GM21390 (cell line): ENCODE data around the gene EIF5.

Experiments used
- ATAC-seq: cut with Tn5 transposase; IDR thresholded peaks from one replicate; pipeline ENCODE4 v1.9.1; 2021; ENCODE audit not compliant: unreplicated experiment

Gene EIF5

DNA sequence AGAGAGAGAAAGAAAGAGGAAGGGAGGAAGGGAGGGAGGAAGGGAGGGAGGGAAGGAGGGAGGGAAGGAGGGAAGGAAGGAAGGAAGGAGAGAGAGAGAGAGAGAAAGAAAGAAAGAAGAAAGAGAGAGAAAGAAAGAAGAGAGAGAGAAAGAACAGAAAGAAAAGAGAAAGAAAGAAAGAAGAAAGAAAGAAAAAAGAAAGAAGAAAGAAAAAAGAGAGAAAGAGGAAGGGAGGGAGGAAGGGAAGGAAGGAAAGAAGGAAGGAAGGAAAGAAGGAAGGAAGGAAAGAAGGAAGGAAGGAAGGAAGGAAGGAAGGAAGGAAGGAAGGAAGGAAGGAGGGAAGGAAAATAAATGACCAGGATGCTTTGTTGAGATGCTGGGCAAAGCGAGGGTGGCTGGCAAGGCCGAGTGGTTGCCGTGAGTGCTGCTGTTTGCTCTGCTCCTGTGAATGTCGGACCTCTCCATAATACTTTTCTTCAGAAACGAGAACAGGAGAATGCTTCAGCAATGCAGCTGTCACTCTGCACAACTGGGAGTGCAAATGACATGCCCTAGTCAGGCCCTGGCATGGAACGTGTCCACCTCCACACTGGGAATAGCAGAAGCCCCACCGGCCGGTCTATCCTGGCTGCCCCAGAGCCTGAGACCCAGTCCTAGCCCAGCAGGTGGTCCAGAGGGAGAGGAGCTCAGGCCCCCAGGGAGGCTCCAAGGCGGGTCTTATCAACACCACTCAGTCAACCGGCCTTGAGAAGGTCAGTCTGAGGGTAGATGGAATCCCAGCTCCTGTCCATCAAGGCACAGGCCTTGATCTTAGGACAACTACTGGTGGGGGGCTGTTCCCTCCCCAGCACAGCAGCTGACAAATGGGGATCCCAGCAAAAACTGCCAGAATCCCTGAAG lies 25.1 kb upstream of the EIF5 start:
- ATAC-seq = no peak

DNA sequence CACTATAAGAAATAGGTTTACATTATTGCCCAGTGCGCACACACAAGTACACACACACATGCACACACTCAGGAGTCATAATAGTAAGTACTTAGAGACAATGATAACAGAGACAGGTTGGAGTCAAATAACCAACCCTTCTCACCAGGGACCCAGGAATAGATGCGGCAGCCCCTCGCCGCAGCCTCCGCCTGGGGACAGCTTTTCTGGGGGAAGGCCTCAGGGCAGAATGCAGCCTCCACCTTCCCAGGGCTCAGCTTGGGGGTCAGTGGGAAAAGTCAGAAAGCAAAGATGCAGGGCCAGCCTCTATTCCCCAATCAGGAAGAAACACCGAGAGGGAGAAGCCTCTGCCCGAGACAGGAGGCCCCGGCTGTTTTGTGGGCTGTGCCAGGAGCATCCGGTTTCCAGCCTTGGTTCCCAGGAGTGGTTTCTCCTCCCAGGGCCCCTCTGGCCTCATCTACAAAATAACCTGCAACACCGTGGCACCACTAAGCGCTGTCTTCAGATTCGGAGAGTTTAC lies 23.4 kb upstream of the EIF5 start:
- no peak for ATAC-seq

DNA sequence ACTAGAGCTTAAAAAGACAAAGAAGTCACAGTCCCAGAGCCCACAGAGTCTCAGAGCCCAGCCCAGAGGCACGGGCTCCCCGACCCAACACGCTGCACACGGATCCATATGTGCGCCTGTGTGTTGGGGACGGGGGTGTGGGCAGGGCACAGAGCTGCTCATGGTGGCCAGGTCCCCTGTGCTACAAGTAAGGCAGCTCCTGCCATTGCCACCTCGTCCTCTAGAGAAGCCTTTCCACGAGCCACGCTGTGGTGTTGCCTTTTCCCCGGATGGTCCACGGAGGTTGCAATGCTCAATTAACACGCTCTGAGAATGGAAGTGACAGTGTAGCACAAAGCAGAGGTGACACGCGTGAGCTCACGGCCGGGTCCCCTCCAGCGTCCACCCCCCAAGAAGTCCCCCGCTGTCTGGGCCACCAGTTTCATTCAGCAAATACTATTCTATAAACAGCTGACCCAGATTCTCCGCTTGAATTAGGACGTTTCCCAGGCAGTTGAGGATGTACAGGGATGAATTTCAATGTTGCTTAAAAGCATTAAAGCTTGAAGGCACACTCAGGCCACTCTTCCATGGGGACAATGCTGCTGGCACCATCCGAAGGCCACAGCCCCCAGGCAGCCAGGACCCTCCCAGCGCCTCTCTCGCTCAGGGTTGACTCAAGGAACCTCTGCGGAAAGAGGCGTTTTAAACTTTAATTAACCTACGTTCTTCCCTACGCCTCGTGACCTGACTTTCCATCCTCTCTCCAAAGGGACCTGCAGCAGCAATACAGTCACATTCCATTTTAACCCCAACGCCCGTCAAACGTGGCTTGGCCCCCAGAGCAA lies 22.7 kb upstream of the EIF5 start:
- no peak for ATAC-seq

DNA sequence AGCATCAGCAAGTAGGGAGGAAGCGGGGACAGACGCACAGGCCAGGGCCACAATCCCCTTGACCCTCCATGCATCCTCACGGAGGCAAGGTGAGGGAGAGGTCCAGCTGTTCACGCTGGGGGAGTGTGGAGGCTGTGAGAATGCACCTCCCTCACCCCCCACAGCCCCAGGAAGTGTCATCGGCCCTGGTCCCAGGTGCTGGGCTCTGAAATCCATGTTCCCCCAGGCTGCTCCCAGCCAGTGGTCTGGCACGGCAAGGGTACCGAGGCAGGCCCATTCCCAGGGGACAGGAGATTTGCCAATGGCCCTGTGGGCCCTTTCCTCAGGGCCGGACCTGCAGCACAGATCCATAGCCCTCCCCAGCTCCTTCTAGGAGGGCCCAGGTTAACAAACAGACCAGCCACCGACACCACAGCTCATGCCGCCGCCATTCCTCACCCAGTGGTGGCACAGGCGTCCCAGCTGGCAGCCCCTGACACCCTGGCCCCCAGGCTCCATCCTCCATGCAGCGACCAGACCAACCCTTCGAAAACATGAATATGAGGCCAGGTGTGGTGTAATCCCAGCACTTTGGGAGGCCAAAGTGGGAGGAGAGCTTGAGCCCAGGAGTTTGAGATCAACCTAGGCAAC lies 21.9 kb upstream of the EIF5 start:
- no peak for ATAC-seq

DNA sequence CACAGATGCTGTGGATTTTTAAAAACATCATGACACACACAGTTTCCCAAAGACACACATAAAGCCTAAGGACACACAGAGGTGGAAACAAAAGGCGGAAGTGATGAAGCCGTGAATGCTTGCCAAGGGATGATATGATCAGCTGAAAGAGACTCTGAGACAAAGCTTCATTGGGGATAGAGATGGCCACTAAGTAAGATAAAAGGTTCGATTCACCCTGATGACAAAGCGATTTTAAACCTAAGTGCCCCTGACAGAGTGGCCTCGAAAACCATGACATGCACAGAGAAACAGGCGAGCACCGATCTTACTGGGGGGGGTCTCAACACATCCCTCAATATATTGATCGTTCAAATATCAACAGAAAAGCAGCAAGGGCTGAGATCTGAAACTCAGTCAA lies 20.3 kb upstream of the EIF5 start:
- no peak for ATAC-seq

DNA sequence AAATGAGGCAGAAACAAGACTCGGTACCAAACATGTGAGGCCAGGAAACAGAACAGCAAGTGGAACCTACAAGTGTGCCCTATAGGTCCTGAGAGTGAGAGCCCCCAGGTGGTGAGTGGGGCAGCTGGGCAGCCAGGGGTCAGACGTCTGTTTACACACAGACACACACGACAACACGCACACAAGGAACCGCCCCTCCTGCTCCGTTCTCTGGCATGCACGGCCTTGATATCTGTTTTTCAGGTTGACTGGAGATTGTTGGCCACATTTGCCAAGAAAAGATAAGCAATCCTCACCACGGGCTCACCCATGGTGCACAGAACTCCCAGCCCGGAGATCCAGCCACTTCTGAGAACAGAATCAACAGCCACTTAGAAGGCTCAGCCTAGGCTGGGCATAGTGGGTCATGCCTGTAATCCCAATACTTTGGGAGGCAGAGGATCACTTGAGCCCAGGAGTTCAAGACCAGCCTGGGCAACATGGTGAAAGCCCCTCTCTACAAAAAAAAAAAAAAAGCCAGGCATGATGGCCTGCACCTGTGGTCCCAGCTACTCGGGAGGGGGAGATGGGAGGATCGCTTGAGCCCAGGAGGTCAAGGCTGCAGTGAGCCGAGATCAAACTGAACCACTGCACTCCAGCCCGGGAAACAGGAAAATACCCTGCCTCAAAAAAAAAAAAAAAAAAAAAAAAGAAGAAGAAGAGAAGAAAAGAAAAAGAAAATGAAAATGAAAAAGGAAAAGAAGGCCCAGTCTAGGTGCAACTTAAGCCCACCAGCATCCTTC lies 19.4 kb upstream of the EIF5 start:
- ATAC-seq = no peak

DNA sequence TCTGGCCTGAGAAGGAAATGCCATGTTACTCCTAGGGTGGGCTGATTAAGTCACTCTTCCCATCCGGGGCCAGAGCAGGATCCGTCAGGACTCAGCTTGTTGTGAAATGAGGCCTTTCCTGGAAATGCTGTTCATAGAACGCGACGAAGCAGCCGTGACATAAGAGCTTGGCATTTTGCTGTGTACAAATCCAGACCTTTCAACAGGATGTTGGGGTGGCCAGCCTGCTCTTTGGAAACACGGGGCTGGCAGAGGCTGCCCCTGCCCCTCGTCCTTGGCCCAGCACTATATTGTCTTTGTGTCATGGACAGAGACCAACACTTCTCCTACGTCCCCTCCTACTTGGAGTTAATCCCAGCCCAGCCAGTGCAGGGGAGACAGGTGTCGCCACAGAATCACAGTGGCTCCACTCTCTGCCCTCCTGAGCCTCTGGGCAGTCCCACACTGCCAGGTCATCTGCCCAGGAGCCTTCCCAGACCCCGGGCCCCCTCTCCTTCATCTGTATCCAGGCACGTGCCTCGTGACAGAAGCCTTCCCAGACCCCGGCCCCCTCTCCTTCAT lies 18.6 kb upstream of the EIF5 start:
- no peak for ATAC-seq

DNA sequence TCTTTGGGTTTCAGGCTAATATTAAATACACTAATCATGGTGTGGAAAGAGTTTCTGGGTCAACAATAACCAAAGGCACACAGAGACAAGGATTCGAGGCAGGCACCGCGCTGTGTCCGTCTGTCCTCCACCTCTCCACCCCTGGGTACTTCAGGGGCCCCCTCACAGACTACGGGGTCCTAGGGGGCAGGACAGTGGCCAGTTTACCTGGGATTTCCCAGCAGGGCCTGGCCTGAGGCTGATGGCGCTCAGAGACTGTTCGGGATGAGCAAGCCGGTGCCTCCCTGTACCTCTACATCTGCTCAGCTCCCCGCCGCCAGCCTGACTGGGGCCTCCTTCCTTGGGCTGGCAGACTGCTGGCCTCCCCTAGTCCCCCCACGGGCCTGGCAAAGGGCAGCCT lies 18.1 kb upstream of the EIF5 start:
- ATAC-seq = no peak

DNA sequence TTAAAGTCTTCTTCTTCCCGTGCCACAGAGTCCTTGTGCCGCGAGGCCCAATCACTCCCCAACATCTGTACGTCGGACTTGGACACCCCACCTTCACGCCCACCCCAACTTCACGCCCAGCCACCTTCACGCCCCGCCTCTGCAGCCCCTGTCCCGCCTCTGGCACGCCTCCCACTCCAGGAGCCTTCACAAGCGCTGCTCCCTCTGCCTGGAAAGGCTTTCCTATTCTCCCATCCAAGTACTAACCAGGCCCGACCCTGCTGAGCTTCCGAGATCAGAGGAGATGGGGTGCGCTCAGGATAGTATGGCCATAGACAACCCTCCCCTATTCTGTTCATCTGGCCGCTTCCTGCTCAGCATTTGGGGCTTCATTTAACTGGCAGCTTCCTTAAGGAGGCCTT lies 17.3 kb upstream of the EIF5 start:
- ATAC-seq = no peak

DNA sequence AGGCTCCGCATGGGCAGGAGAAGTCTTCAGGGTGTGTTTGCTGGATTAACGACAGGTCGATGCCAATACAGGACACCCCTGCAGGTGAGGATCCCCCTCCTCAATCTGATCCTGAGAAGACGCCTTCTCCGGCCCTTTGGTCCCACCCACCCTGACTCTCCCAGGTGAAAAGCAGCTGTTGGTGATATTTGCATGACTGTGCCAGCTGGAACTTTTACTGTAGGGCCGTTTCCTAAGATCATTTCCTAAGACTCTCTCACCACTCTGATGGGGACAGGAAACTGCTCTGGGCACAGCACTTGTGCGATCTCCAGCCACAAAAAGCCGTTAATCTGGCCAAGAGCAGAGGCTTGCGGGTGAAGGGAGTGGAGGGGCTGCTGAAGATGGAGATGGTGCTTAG lies 16.8 kb upstream of the EIF5 start:
- ATAC-seq = no peak

DNA sequence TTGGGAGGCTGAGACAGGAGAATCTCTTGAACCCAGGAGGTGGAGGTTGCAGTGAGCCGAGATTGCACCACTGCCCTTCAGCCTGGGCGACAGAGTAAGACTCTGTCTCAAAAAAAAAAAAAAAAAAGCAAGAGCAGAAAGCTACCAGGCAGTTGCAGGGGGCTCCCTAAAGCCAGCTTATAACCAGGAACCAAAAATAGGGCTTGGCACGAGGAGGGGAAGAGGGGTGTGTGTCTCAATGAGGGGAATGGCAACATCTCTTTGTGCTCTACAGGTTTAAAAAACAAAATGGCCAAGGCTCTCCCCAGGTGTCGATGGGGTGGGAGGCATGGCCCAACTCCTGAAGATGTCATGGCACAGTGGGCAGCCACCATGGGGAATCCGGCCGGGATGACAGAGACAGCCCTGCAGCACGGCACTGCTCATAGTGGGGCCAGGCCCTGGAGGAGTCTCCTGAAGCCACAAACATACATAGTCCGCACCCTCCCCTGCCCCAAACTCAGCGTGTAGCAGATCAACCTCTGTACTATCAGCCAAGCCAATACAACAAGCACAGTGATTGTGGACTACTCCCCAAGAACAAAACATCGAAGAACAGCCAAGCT lies 16.0 kb upstream of the EIF5 start:
- no peak for ATAC-seq

DNA sequence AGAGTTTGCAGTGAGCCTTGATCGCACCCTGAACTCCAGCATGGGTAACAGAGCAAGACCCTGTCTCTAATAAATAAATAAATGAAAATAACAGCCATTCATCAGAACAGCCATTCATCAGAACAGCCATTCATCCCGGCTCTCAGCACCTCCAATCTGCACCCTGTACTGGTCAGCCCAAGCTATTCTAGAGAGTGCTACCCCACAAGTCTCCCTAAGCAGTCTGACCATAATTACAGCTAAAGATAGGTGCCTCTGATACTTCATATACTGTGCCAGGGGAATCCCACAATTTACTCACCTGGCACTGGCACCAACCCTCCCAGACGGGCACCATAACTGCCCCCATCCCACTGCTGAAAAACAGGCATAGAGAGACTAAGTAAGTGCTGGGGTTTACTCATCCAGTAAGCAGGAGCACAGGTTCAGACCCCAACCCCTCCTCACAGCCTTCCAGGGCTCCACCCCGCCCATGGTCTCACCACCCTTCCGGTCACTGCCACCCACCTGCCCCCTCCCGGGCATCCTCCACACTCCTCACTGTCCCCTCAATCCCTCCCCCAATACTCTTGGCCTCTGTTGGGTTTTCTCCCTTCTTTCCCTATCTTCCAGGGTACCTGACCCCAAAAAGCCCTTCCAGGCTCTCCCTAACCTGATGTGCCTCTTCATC lies 15.2 kb upstream of the EIF5 start:
- peak; percentile 50 for ATAC-seq

DNA sequence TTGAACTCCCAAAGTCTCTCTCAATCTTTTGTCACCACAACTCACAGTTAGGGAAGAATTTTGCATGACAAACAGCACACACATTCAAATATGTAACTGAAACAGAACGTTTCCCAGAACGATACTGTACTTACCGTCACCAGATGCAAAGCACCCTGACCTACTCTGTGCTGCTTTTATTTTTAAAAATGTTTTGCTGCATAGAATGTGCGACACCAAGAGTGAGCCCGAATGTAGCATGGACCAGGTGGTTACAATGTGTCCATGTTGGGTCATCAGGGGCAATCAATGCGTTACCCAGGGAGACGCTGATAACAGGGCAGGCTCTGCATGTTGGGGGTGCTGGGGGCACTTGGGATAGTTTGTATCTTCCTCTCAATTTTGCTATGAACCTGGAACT lies 14.6 kb upstream of the EIF5 start:
- ATAC-seq = peak; percentile 83

DNA sequence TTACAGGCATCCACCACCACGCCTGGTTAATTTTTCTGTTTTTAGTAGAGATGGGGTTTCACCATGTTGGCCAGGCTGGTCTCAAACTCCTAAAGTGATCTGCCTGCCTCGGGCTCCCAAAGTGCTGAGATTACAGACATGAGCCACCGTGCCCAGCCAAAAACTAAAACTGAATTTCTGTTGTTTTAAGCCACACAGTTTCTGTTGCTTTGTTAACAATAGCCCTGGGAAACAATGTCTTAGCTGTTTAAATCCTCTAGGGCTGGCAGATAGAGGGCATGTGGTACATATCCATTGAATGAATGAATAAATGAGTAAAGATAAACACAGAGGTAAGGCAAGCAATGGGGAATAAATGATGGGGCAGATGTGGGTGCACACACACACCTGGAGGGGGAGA lies 8.0 kb upstream of the EIF5 start:
- no peak for ATAC-seq

DNA sequence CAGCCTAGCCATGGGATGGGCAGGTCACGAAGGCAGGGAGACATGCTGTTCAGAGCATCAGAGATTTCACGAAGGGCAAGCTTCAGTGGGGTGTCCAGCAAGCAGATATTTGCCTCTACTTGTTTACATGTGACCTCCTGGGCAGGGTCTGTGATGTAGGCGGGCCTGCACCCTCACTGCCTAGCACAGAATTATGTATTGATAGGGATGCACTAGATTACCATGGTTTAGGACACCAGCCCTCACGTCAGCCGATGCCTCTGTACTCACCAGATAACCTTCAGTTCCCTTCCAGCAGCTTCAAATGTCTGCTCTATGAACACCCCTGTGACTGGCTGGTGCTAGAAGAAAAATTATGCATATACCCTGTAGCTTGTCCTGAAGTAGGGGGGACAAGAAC lies 5.1 kb upstream of the EIF5 start:
- ATAC-seq = no peak

DNA sequence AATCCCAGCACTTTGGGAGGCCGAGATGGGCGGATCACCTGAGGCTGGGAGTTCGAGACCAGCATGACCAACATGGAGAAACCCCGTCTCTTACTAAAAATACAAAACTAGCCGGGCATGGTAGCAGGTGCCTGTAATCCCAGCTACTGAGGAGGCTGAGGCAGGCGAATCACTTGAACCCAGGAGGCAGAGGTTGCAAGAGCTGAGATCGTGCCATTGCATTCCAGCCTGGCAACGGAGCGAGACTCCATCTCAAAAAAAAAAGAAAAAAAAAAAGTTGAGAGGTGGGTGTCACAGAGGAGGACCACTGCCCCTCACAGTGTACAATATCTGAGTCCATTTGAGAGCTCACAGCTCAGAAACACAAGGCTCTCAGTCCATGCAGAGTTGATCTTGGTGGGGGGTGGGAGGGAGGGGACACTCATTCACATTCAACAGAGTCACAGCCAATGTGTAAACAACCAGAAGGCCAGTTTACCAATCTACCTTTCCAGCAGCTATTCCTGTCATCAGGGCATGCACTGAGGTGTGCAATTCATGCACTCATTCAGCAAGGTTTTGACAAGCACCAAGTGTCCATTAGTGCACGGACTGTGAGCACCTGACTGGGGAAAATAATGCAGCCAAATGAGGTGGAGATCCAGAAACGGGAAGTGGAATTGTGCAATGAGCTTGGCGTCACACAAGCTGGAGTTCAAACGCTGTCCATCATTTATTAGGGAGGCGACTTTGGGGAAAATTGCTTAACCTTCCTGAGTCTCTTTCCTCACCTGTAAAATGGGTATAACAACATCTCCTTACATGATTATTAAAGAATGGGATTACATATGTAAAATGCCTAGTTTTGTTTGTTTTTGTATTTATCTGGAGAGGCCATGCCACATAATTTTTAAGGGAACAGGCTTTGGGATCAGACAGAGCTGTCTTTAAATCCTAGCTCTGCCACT lies 4.4 kb upstream of the EIF5 start:
- no peak for ATAC-seq

DNA sequence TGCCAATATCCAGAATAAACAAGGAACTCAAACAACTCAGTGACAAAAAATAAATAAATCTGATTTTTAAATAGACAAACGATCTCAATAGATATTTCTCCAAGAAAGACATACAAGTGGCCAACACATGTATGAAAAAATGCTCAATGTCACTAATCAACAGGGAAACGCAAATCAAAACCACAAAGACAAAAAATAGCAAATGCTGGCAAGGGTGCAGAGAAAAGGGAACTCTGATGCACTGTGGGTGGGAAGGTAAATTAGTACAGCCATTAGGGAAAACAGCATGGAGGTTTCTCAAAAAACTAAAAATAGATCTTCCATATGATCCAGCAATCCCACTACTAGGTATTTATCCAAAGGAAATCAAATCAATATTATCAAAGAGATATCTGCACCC lies 3.5 kb upstream of the EIF5 start:
- ATAC-seq = no peak

DNA sequence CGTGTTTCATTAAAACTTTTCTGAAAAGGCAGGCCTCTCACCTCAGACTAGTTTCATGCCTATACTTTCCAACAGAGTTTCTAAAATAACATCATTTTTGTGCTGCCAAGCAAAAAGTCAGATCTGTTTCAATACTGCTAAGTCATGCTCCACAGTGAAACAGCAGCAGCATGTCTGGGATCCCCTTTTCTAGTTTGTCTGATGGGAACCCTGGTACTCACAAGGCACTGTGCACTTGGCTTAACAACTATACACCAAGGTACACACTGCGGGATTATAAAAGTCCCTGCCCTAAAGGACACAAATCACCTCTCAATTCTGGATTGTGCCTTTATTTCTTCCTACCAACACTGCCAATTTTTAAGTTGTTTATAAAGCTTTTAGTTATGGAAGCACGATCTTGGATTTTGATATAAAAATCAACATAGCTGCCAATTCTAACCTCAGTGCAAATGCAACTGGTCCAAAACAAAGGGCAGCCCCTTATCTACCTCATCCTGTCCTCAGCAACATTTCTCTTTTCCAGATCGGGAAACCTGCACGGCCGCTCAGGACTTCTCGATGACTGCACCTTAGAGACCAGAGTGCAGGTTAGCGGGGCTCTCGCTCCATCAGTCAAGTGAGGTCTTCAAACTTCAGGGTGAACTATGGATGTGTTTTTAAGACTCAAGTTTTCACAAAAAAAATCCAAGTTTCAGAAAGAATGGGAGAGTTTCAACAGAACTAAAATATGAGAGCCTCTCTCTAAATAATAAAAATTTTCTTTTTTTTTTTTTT lies 1.7 kb upstream of the EIF5 start:
- ATAC-seq = no peak
